Esophagus squamous epithelium (tissue), 5 donors: Measurements from ENCODE around the gene ORAI1. TPM values are rescaled to one million over a fixed set of nuclear protein-coding genes. Genes with fewer than 3 reads are reported as not detected.

Experiments
- DNase-seq: peaks from one replicate; lab custom pipeline; 2025; lab: John Stamatoyannopoulos, UW
- H3K27ac ChIP-seq, 4 donors: fragments of 200-600 bp; sonication (generic); one replicate each; pipeline ENCODE4 v1.5.1; 2016 to 2019; ENCODE audit warnings: mild to moderate bottlenecking in 1 of 4
- H3K27me3 ChIP-seq, 4 donors: fragments of 200-600 bp; sonication (generic); 1 replicate in 3 of 4; 2 replicates in 1 of 4; pipeline versions ENCODE4 v1.5.1 to v1.6.0; 2017 to 2021; ENCODE audit warnings: antibody characterized with exemption in 1 of 4
- H3K36me3 ChIP-seq, 3 donors: fragments of 200-600 bp; sonication (generic); one replicate each; pipeline ENCODE4 v1.5.1; 2016 to 2019
- H3K4me1 ChIP-seq, 3 donors: fragments of 200-600 bp; sonication (generic); one replicate each; pipeline ENCODE4 v1.5.1; 2017 to 2019
- H3K4me3 ChIP-seq, 4 donors: fragments of 200-600 bp; sonication (generic); 1 replicate in 3 of 4; 2 replicates in 1 of 4; pipeline ENCODE4 v1.5.1; 2016 to 2019; ENCODE audit warnings: mild to moderate bottlenecking in 2 of 4, moderate library complexity in 1 of 4
- H3K9me3 ChIP-seq, 3 donors: fragments of 200-600 bp; sonication (generic); one replicate each; pipeline ENCODE4 v1.5.1; 2016 to 2019
- POLR2A ChIP-seq, 4 donors: fragments of 450-650 bp; IDR thresholded peaks; one replicate each; pipeline ENCODE4 v1.6.1; 2017; ENCODE audit warnings: antibody characterized with exemption in 4 of 4, mild to moderate bottlenecking in 4 of 4, moderate library complexity in 3 of 4
- WGBS, 2 donors: methylation state at CpG; one replicate each; pipeline ENCODE4 v1.1.5; 2018; 5-methylcytosine and 5-hydroxymethylcytosine counted together
- intact Hi-C: fragments of 100-400 bp; cut with DNase I; formaldehyde crosslinking; loops from one replicate; pipeline ENCODE4 v1.15.0; 2022
- total RNA-seq, 4 donors: library from RNA; depleted of rRNA; stranded (reverse); fragments of >200 nt; gene quantifications; one replicate each; pipeline ENCODE4 v1.1.0, GENCODE V29; 2016
- TF ChIP-seq, protein P1 (sequence below), 6 experiments: fragments of 450-650 bp in 4 of 6; fragments of 200-600 bp in 2 of 6; sonication (generic) in 2 of 6; IDR thresholded peaks; one replicate each; pipeline ENCODE4 v1.5.1; 2016 to 2019; ENCODE audit warnings: antibody characterized with exemption in 6 of 6, mild to moderate bottlenecking in 4 of 6, moderate library complexity in 4 of 6
- donor health status: DM: yes; HTN: yes; CAD: no.

The ORAI1 gene
- total RNA-seq, 4 donors from 2014 or later, result 4.4 to 7.9 (median 7.0) TPM

DNA sequence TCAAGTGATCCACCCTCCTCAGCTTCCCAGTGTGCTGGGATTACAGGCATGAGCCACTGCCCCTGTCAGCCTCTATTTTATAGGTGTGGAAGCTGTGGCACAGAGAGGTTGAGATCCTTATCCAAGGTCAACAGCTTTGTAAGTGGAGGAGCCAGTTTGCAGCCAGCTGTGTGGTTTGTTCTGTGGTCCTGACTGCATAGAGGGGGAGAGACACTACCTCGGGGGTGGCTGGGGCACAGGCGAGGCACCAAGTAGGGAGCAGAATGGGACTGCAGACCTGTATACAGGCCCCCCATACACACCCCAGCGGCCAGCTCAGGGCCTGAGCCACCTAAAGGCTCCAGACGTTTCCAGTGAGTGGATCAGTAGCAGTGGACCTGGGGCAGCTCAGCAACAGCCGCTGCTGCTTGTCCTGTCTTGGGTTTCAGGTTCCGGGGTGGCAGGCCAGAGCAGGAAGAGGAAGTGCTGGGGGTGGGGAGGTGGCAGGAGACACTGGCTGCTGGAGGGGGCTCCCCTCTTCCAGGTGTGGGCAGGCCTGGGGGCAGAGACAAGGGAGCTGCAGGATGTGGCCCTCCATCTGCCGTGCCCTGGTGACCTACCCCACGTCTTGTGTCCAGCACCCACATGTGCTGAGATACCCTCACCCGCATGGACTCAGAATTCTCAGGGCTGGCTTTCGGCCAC, 11.0 kb downstream of the ORAI1 start:
- no peak for DNase-seq
- no peaks in the 10 kb centered on the region for H3K27me3 ChIP-seq
- H3K4me3 ChIP-seq, result no peak overlapping the region
- 52 to 72% methylated on average over 6 to 8 of the region's 10 CpGs for WGBS, 2 donors
- peak in 1 of 4 donors; percentile 10 for TF ChIP-seq POLR2A (IDR thresholded peaks at IDR 0.05)
- TF ChIP-seq, protein P1, sequence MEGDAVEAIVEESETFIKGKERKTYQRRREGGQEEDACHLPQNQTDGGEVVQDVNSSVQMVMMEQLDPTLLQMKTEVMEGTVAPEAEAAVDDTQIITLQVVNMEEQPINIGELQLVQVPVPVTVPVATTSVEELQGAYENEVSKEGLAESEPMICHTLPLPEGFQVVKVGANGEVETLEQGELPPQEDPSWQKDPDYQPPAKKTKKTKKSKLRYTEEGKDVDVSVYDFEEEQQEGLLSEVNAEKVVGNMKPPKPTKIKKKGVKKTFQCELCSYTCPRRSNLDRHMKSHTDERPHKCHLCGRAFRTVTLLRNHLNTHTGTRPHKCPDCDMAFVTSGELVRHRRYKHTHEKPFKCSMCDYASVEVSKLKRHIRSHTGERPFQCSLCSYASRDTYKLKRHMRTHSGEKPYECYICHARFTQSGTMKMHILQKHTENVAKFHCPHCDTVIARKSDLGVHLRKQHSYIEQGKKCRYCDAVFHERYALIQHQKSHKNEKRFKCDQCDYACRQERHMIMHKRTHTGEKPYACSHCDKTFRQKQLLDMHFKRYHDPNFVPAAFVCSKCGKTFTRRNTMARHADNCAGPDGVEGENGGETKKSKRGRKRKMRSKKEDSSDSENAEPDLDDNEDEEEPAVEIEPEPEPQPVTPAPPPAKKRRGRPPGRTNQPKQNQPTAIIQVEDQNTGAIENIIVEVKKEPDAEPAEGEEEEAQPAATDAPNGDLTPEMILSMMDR (IDR thresholded peaks at IDR 0.05), result no peak
- peaks cover 13 to 39% (median 16%) of the 10 kb centered on the region in 3 donors for H3K4me1 ChIP-seq
- intact Hi-C loops, result no loop called here
- H3K9me3 ChIP-seq, result no peaks in the 10 kb centered on the region
- peak overlapping the region in 3 of 4 donors; percentile 32 to 68 (median 61) for H3K27ac ChIP-seq
- peaks cover 0 to 20% (median 0%) of the 10 kb centered on the region in 3 donors for H3K36me3 ChIP-seq

DNA sequence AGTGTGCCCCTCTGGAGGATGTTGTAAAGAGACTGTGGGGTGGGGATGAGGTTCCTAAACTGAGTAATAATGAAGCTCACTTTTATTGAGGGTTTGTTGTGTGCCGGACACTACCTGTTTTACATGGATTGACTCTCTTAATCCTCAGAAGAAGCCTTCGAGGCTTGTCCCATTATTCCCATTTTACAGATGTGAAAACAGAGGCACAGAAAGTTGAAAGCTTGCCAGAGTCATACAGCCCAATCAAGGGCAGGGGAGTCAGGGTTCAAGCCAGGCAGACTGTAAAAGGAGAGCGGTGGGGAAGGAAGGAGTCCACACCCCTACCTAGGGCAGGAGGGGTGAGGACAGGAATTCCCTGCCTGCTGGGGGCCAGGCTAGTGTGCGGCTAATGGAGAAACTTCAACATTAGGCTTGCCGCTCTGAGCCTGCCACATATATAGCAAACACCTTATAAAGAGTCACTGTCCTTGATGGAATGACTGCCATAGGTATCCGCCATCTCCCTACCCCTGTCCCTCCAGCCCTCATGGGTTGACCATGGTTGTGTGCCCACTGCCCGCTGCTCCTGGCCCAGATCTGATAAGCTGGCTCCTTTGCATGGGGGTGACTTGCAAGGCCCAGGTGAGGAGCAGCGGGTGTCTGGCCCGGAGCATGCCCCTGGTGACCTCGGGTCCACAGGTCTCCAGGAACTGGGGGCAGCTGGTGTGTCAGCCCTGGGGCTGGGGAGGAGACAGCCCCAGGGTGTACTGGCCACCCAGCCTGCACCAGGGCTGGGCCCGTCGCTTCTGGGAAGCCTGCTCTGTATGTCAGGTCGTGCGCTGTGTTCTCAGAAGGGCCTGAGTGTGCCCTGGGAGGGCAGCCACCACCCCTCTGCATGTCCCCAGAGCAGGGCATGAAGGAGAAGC, 12.2 kb downstream of the ORAI1 start:
- H3K36me3 ChIP-seq, result peaks cover 0 to 31% (median 0%) of the 10 kb centered on the region in 3 donors
- H3K4me1 ChIP-seq, result peaks cover 6 to 27% (median 8%) of the 10 kb centered on the region in 3 donors
- H3K27ac ChIP-seq, result peak overlapping the region in 2 of 4 donors; percentile 61 to 68
- 86 to 100% methylated on average over 5 to 6 of the region's 14 CpGs for WGBS, 2 donors
- no peak overlapping the region for H3K4me3 ChIP-seq
- H3K27me3 ChIP-seq, result no peaks in the 10 kb centered on the region
- no peak for DNase-seq
- intact Hi-C loops, result no loop called here
- no peaks in the 10 kb centered on the region for H3K9me3 ChIP-seq
- TF ChIP-seq, protein P1 (IDR thresholded peaks at IDR 0.05), result no peak
- no peak for TF ChIP-seq POLR2A (IDR thresholded peaks at IDR 0.05)

DNA sequence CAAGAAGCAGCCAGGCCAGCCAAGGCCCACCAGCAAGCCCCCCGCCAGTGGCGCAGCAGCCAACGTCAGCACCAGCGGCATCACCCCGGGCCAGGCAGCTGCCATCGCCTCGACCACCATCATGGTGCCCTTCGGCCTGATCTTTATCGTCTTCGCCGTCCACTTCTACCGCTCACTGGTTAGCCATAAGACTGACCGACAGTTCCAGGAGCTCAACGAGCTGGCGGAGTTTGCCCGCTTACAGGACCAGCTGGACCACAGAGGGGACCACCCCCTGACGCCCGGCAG, 15.0 kb downstream of the ORAI1 start:
- no peak for DNase-seq
- Histone ChIP-seq H3K9me3 (no peaks in the 10 kb centered on the region), H3K27ac (no peak overlapping the region), H3K27me3 (no peaks in the 10 kb centered on the region), H3K4me1 (peaks cover 6 to 15% (median 8%) of the 10 kb centered on the region in 3 donors), H3K4me3 (no peak overlapping the region), H3K36me3 (peaks cover 0 to 31% (median 0%) of the 10 kb centered on the region in 3 donors)
- intact Hi-C loops, result no loop called here
- 90 to 100% methylated on average over 2 to 15 of the region's 18 CpGs for WGBS, 2 donors
- TF ChIP-seq POLR2A (IDR thresholded peaks at IDR 0.05), result no peak
- TF ChIP-seq, protein P1 (IDR thresholded peaks at IDR 0.05), result no peak

DNA sequence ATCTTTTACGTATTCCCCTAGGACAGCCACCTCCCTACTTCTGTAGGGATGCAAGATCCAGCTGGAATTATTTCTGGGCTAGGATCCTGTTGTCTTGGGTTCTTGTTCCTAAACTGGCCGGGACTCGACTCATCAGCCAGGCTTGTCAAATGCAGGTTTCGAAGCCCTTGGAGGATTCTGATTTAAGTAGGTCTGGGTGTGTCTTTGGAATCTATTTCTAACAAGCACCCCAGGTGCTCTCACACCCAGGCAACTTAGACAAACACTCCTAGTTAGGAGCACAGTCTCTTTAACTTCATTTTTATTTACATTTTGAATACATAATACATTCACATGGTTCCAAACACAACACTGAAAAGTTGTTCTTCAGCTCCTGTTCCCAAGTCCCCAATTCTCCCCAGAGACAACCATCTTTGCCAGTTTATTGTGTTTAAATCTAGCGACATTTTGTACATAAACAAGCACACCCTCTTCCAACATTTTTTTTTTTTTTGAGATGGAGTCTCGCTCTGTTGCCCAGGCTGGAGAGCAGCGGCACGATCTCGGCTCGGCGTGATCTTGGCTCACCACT, 22.2 kb downstream of the ORAI1 start:
- no peaks in the 10 kb centered on the region for H3K9me3 ChIP-seq
- no peaks in the 10 kb centered on the region for H3K27me3 ChIP-seq
- DNase-seq, result no peak
- H3K27ac ChIP-seq, result peak overlapping the region in 1 of 4 donors; percentile 30
- no peak overlapping the region for H3K4me3 ChIP-seq
- peaks cover 0 to under 1% (median 0%) of the 10 kb centered on the region in 3 donors for H3K36me3 ChIP-seq
- 48 to 76% methylated on average over 11 of the region's 11 CpGs for WGBS, 2 donors
- intact Hi-C loops, result no loop called here
- no peak for TF ChIP-seq POLR2A (IDR thresholded peaks at IDR 0.05)
- TF ChIP-seq, protein P1 (IDR thresholded peaks at IDR 0.05), result no peak
- H3K4me1 ChIP-seq, result peaks cover 0 to 33% (median 7%) of the 10 kb centered on the region in 3 donors
